A549 (cell line): ENCODE data around the gene EID1.

Experiments used
- EP300 ChIP-seq, 2 experiments: fragments of >200 bp; sonication (Bioruptor Twin); formaldehyde crosslinking; IDR thresholded peaks; 2 replicates in 1 of 2; 3 replicates in 1 of 2; pipeline ENCODE4 v1.6.1; 2016 to 2017
- ESRRA ChIP-seq: fragments of 150-350 bp; IDR thresholded peaks from 2 replicates; pipeline ENCODE4 v1.6.1; 2014; ENCODE audit warnings: mild to moderate bottlenecking, low read length, borderline replicate concordance
- JUN ChIP-seq, 2 experiments: fragments of >200 bp; sonication (Bioruptor Twin); formaldehyde crosslinking; IDR thresholded peaks; 2 replicates in 1 of 2; 3 replicates in 1 of 2; pipeline ENCODE4 v1.6.1; 2016 to 2017
- KDM5A ChIP-seq: fragments of 200-600 bp; sonication (generic); IDR thresholded peaks from 2 replicates; pipeline ENCODE4 v1.6.1; 2016; ENCODE audit warnings: antibody characterized with exemption, mild to moderate bottlenecking
- POLR2A ChIP-seq: IDR thresholded peaks from 2 replicates; pipeline ENCODE4 v1.6.1; 2012; ENCODE audit warnings: mild to moderate bottlenecking, low read length
- TF ChIP-seq, protein P1 (sequence below): fragments of >200 bp; sonication (Bioruptor Twin); formaldehyde crosslinking; IDR thresholded peaks from 3 replicates; pipeline ENCODE4 v1.5.1; 2016
- TF ChIP-seq, protein P2 (sequence below): IDR thresholded peaks from 2 replicates; pipeline ENCODE4 v1.6.1; 2012

- TF ChIP-seq POLR2A (no peak), KDM5A (no peak), EP300 (IDR thresholded peaks at IDR 0.05) (no peak), JUN (IDR thresholded peaks at IDR 0.05) (no peak), ESRRA (no peak)
- TF ChIP-seq, protein P1, sequence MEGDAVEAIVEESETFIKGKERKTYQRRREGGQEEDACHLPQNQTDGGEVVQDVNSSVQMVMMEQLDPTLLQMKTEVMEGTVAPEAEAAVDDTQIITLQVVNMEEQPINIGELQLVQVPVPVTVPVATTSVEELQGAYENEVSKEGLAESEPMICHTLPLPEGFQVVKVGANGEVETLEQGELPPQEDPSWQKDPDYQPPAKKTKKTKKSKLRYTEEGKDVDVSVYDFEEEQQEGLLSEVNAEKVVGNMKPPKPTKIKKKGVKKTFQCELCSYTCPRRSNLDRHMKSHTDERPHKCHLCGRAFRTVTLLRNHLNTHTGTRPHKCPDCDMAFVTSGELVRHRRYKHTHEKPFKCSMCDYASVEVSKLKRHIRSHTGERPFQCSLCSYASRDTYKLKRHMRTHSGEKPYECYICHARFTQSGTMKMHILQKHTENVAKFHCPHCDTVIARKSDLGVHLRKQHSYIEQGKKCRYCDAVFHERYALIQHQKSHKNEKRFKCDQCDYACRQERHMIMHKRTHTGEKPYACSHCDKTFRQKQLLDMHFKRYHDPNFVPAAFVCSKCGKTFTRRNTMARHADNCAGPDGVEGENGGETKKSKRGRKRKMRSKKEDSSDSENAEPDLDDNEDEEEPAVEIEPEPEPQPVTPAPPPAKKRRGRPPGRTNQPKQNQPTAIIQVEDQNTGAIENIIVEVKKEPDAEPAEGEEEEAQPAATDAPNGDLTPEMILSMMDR: no peak
- TF ChIP-seq, protein P2, sequence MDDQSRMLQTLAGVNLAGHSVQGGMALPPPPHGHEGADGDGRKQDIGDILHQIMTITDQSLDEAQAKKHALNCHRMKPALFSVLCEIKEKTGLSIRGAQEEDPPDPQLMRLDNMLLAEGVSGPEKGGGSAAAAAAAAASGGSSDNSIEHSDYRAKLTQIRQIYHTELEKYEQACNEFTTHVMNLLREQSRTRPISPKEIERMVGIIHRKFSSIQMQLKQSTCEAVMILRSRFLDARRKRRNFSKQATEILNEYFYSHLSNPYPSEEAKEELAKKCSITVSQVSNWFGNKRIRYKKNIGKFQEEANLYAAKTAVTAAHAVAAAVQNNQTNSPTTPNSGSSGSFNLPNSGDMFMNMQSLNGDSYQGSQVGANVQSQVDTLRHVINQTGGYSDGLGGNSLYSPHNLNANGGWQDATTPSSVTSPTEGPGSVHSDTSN: no peak
Measured at GRCh38 chr15:48924528-48925393, 46.8 kb downstream of the EID1 start.
